IMR-90 (cell line): ENCODE data around the gene RELN. TPM values are rescaled to one million over a fixed set of nuclear protein-coding genes. Genes with fewer than 3 reads are reported as not detected.

Experiments used
- ATAC-seq: fragments of 200-7000 bp; cut with Tn5 transposase; 2 replicates; pipeline ENCODE4 v1.9.1; 2020; ENCODE audit warnings: low read depth, mild to moderate bottlenecking, moderate library complexity
- BruUV-seq: library from RNA; stranded (reverse); fragments of 400-500 nt; replicated peaks from 2 replicates; lab custom pipeline; 2021; lab: Mats Ljungman, UMichigan
- CTCF ChIA-PET: fragments of 300-600 bp; formaldehyde crosslinking; extraction: SDS; loops from one replicate; lab custom pipeline; 2021; ENCODE audit warnings: antibody characterized with exemption; lab: Yijun Ruan, JAX
- POLR2A ChIA-PET: fragments of 300-600 bp; sonication (Branson Sonifier 250); formaldehyde crosslinking; loops from one replicate; lab custom pipeline; 2022; ENCODE audit warnings: antibody characterized with exemption; ENCODE audit not compliant: unreplicated experiment; lab: Charles Lee
- DNase-seq: peaks from one replicate; pipeline ENCODE4 v3.0.0; 2013
- H2AFZ ChIP-seq: replicated peaks from 2 replicates; pipeline ENCODE3; 2013; ENCODE audit warnings: low read length, mild to moderate bottlenecking; ENCODE audit not compliant: poor library complexity
- H2AK5ac ChIP-seq: 2 replicates; pipeline ENCODE4 v1.6.1; 2013; ENCODE audit warnings: low read depth, low read length, inconsistent platforms
- H2AK9ac ChIP-seq: replicated peaks from 2 replicates; pipeline ENCODE3; 2013; ENCODE audit warnings: mild to moderate bottlenecking, low read depth, low read length, moderate library complexity; ENCODE audit not compliant: poor library complexity
- H2BK120ac ChIP-seq: 2 replicates; pipeline ENCODE4 v1.6.1; 2013; ENCODE audit warnings: low read depth, low read length, inconsistent platforms
- H2BK15ac ChIP-seq: 3 replicates; pipeline ENCODE4 v1.6.1; 2013; ENCODE audit warnings: low read depth, low read length, inconsistent platforms
- H2BK20ac ChIP-seq: 2 replicates; pipeline ENCODE4 v1.6.1; 2013; ENCODE audit warnings: low read depth, mild to moderate bottlenecking, inconsistent platforms, low read length, moderate library complexity
- H2BK5ac ChIP-seq: 2 replicates; pipeline ENCODE4 v1.6.1; 2013; ENCODE audit warnings: mild to moderate bottlenecking, low read depth, low read length, inconsistent platforms; ENCODE audit not compliant: poor library complexity, severe bottlenecking
- H3K14ac ChIP-seq: replicated peaks from 2 replicates; pipeline ENCODE4 v1.6.1; 2013; ENCODE audit warnings: low read depth, low read length, inconsistent platforms
- H3K18ac ChIP-seq: 2 replicates; pipeline ENCODE4 v1.6.1; 2013; ENCODE audit warnings: low read depth, low read length, control low read depth
- H3K23ac ChIP-seq: 2 replicates; pipeline ENCODE4 v1.6.1; 2013; ENCODE audit warnings: low read depth, low read length, inconsistent platforms
- H3K27ac ChIP-seq: 2 replicates; pipeline ENCODE4 v1.5.1; 2013; ENCODE audit warnings: mild to moderate bottlenecking, control low read depth, low read length; ENCODE audit not compliant: insufficient read depth
- H3K27me3 ChIP-seq: 2 replicates; pipeline ENCODE4 v1.6.1; 2013; ENCODE audit warnings: low read length; ENCODE audit not compliant: control insufficient read depth, insufficient read depth
- H3K36me3 ChIP-seq: 2 replicates; pipeline ENCODE4 v1.6.1; 2013; ENCODE audit warnings: low read length, mixed read lengths; ENCODE audit not compliant: control insufficient read depth, insufficient read depth
- H3K4ac ChIP-seq: 2 replicates; pipeline ENCODE4 v1.6.1; 2013; ENCODE audit warnings: low read depth, low read length, inconsistent platforms
- H3K4me1 ChIP-seq: 2 replicates; pipeline ENCODE4 v1.6.1; 2013; ENCODE audit warnings: low read length, mixed read lengths; ENCODE audit not compliant: control insufficient read depth, insufficient read depth
- H3K4me2 ChIP-seq: 2 replicates; pipeline ENCODE4 v1.6.1; 2013; ENCODE audit warnings: low read depth, mild to moderate bottlenecking, control low read depth, low read length, moderate library complexity
- H3K4me3 ChIP-seq: 2 replicates; pipeline ENCODE4 v1.5.1; 2013; ENCODE audit warnings: low read depth, mild to moderate bottlenecking, control low read depth, low read length, moderate library complexity; ENCODE audit not compliant: insufficient read depth
- H3K56ac ChIP-seq: 2 replicates; pipeline ENCODE4 v1.6.1; 2013; ENCODE audit warnings: low read length, inconsistent platforms; ENCODE audit not compliant: insufficient read depth; ENCODE audit errors: extremely low read depth
- H3K79me1 ChIP-seq, 2 experiments: 2 replicates each; pipeline ENCODE4 v1.6.1; 2013; ENCODE audit warnings: low read length in 2 of 2, inconsistent platforms in 1 of 2, low read depth in 1 of 2
- H3K9ac ChIP-seq: 2 replicates; pipeline ENCODE4 v1.6.1; 2013; ENCODE audit warnings: low read depth, low read length, control low read depth
- H3K9me1 ChIP-seq: 2 replicates; pipeline ENCODE4 v1.6.1; 2013; ENCODE audit warnings: low read length, inconsistent platforms; ENCODE audit not compliant: insufficient read depth
- H3K9me3 ChIP-seq: 2 replicates; pipeline ENCODE4 v1.6.1; 2013; ENCODE audit warnings: low read length; ENCODE audit not compliant: control insufficient read depth, insufficient read depth
- H4K20me1 ChIP-seq: 2 replicates; pipeline ENCODE4 v1.6.1; 2013; ENCODE audit warnings: low read length, inconsistent platforms; ENCODE audit not compliant: insufficient read depth
- H4K5ac ChIP-seq: 2 replicates; pipeline ENCODE4 v1.6.1; 2013; ENCODE audit warnings: mild to moderate bottlenecking, low read depth, low read length, control low read depth
- H4K8ac ChIP-seq, 2 experiments: 2 replicates each; pipeline ENCODE4 v1.6.1; 2013; ENCODE audit warnings: low read depth in 2 of 2, low read length in 2 of 2, control low read depth in 1 of 2, inconsistent platforms in 1 of 2
- H4K91ac ChIP-seq: 2 replicates; pipeline ENCODE4 v1.6.1; 2013; ENCODE audit warnings: low read depth, low read length, inconsistent platforms; ENCODE audit not compliant: insufficient read depth
- BHLHE40 ChIP-seq: fragments of 150-350 bp; IDR thresholded peaks from 2 replicates; pipeline ENCODE4 v1.6.1; 2016; ENCODE audit warnings: mild to moderate bottlenecking, low read depth, low read length
- CEBPB ChIP-seq: IDR thresholded peaks from 2 replicates; pipeline ENCODE4 v1.6.1; 2012; ENCODE audit warnings: low read depth, low read length, improper control_type of control experiment
- CTCF ChIP-seq: conservative IDR thresholded peaks from 2 replicates; pipeline ENCODE4 v1.5.1; 2012; ENCODE audit warnings: mild to moderate bottlenecking, low read depth, low read length, improper control_type of control experiment
- POLR2A ChIP-seq: IDR thresholded peaks from 2 replicates; pipeline ENCODE4 v1.6.1; 2012; ENCODE audit warnings: mild to moderate bottlenecking, low read depth, low read length
- RFX5 ChIP-seq: IDR thresholded peaks from 2 replicates; pipeline ENCODE4 v1.8.0; 2012; ENCODE audit warnings: low read depth, mild to moderate bottlenecking, low read length, moderate library complexity
- USF2 ChIP-seq: fragments of 150-350 bp; IDR thresholded peaks from 2 replicates; pipeline ENCODE4 v1.6.1; 2017; ENCODE audit warnings: mild to moderate bottlenecking, antibody characterized with exemption, low read length, low read depth
- dilution Hi-C: fragments of 300-500 bp; cut with HindIII; formaldehyde crosslinking; loops from one replicate; pipeline ENCODE4 v1.14.3; 2018; ENCODE audit warnings: low sequenced_read_pairs; ENCODE audit not compliant: unreplicated experiment
- in situ Hi-C: fragments of 300-500 bp; cut with MboI; formaldehyde crosslinking; loops from 3 replicates; pipeline ENCODE4 v1.14.3; 2019; ENCODE audit warnings: low sequenced_read_pairs, inconsistent platforms, mixed read lengths
- intact Hi-C: fragments of 100-400 bp; cut with micrococcal nuclease; formaldehyde crosslinking; loops from 2 replicates; pipeline ENCODE4 v1.10.0; 2022
- polyA plus RNA-seq, 3 experiments: library from polyadenylated mRNA; depleted of rRNA; stranded (reverse); fragments of >200 nt; gene quantifications; 2 replicates each; pipeline ENCODE4 v1.2.3, GENCODE V29; 2012; ENCODE audit warnings: low replicate concordance in 1 of 3
- total RNA-seq: library from RNA; depleted of rRNA; stranded (reverse); fragments of >200 nt; gene quantifications from 2 replicates; pipeline ENCODE4 v1.2.3, GENCODE V29; 2012

RELN gene
- total and polyA plus RNA-seq, 2 of the 4 experiments (the other 2 are of a cell fraction), result 14.7 to 23.7 TPM

- Histone ChIP-seq H3K4ac (peak overlapping the region; percentile 77), H3K9ac (no peak overlapping the region), H2AK5ac (peak overlapping the region; percentile 89), H3K18ac (no peak overlapping the region), H2BK20ac (peak overlapping the region; percentile 87), H3K4me3 (no peak overlapping the region), H3K23ac (peak overlapping the region; percentile 87), H3K14ac (peak overlapping the region; percentile 87; the same call in 1 of the 2 replicates), H4K5ac (no peak overlapping the region), H2AK9ac (no peak overlapping the region), H3K4me2 (no peak overlapping the region), H2AFZ (no peak overlapping the region), H3K27ac (peak overlapping the region; percentile 54), H3K27me3 (no peaks in the 10 kb centered on the region), H2BK5ac (no peak overlapping the region), H3K36me3 (no peaks in the 10 kb centered on the region), H3K4me1 (no peaks in the 10 kb centered on the region), H2BK15ac (0 out of 3 replicates have a peak overlapping the region, but pooled peaks have one; percentile 26), H3K9me3 (no peaks in the 10 kb centered on the region), H3K9me1 (peaks cover 3% of the 10 kb centered on the region; the same call in 1 of the 2 replicates), H3K79me1 (no peaks in the 10 kb centered on the region), H2BK120ac (peak overlapping the region; percentile 89), H4K91ac (0 out of 2 replicates have a peak overlapping the region, but pooled peaks have one; percentile 78), H4K20me1 (no peaks in the 10 kb centered on the region), H4K8ac (peak overlapping the region; percentile 72 to 84; a peak in 2 of 4 replicates), H3K56ac (peak overlapping the region; percentile 3; the same call in 1 of the 2 replicates)
- no peak for TF ChIP-seq CEBPB
- no peak for TF ChIP-seq CTCF
- TF ChIP-seq POLR2A, result no peak
- TF ChIP-seq RFX5, result no peak
- no peak for TF ChIP-seq USF2
- no peak for TF ChIP-seq BHLHE40
- intact Hi-C loops (no loop called here), in situ Hi-C loops (no loop called here), dilution Hi-C loops (no loop called here)
- ChIA-PET CTCF (interaction anchor here (0.7 kb wide), 1 partner anchor 358 kb away, joined by 5 read pairs; no protein-coding TSS in a partner anchor), POLR2A (no interaction called here)
- DNase-seq (peak; percentile 38), ATAC-seq (no peak)
- BruUV-seq, result no TSS peak
Measured at GRCh38 chr7:103718482-103719061, 270.9 kb downstream of the RELN start.
